GM12878 (cell line): ENCODE measurements around the gene EVX1. TPM values are rescaled to one million over a fixed set of nuclear protein-coding genes. Genes with fewer than 3 reads are reported as not detected.

ENCODE experiments used
- BCLAF1 ChIP-seq: fragments of 450-650 bp; IDR thresholded peaks from 2 replicates; pipeline ENCODE4 v1.6.1; 2017; ENCODE audit warnings: antibody characterized with exemption, mild to moderate bottlenecking, moderate library complexity
- EZH2 ChIP-seq: IDR thresholded peaks from 2 replicates; pipeline ENCODE4 v1.6.1; 2012; ENCODE audit warnings: low read depth, mild to moderate bottlenecking, control low read depth, inconsistent platforms, low read length, borderline replicate concordance; ENCODE audit not compliant: control insufficient read depth
- NBN ChIP-seq: fragments of 450-650 bp; IDR thresholded peaks from 2 replicates; pipeline ENCODE4 v1.6.1; 2016
- POLR2AphosphoS2 ChIP-seq: IDR thresholded peaks from 2 replicates; pipeline ENCODE4 v1.6.1; 2011; ENCODE audit warnings: low read depth, mild to moderate bottlenecking, low read length, improper control_type of control experiment, moderate library complexity
- RB1 ChIP-seq: fragments of 450-650 bp; formaldehyde crosslinking; IDR thresholded peaks from 2 replicates; pipeline ENCODE4 v1.6.1; 2017; ENCODE audit warnings: mild to moderate bottlenecking, borderline replicate concordance
- USF1 ChIP-seq: IDR thresholded peaks from 2 replicates; pipeline ENCODE4 v1.6.1; 2011; ENCODE audit warnings: borderline replicate concordance, low read depth, mild to moderate bottlenecking, moderate library complexity, mixed read lengths, low read length; ENCODE audit not compliant: insufficient read depth; ENCODE audit errors: extremely low read length
- USF2 ChIP-seq: IDR thresholded peaks from 2 replicates; pipeline ENCODE4 v1.6.1; 2011; ENCODE audit warnings: low read depth, low read length, improper control_type of control experiment, borderline replicate concordance
- ZBTB40 ChIP-seq: fragments of 450-650 bp; IDR thresholded peaks from 2 replicates; pipeline ENCODE4 v1.6.1; 2016; ENCODE audit warnings: mild to moderate bottlenecking, moderate library complexity, borderline replicate concordance
- polyA plus RNA-seq, 11 experiments: library from polyadenylated mRNA; depleted of rRNA in 4 of 11; unstranded in 6 of 11; stranded (reverse) in 5 of 11; fragments of >200 nt; fragmentation: Nextera tagmentation in 4 of 11; fragmentation: Illumina TruSeq in 1 of 11; extraction: Ambion mirVana in 4 of 11; extraction: Trizol in 1 of 11; gene quantifications; 1 replicate in 1 of 11; 2 replicates in 10 of 11; pipeline versions ENCODE4 v1.2.1 to v1.2.3, GENCODE V29; 2011 to 2016; ENCODE audit warnings: inconsistent platforms in 2 of 11, missing spikeins in 2 of 11, low read depth in 1 of 11
- total RNA-seq, 4 experiments: library from RNA; depleted of rRNA in 3 of 4; stranded (reverse); fragments of >200 nt in 3 of 4; fragmentation: Illumina TruSeq in 1 of 4; extraction: Trizol in 1 of 4; gene quantifications; 2 replicates each; pipeline versions ENCODE4 v1.2.1 to v1.2.3, GENCODE V29; 2013 to 2021

EVX1 gene
- total and polyA plus RNA-seq, 10 of the 15 experiments (the other 5 are each of a cell fraction or from before 2014, with no cell fraction given): not detected

- no peak for TF ChIP-seq ZBTB40
- TF ChIP-seq EZH2: no peak
- no peak for TF ChIP-seq RB1
- TF ChIP-seq BCLAF1: no peak
- no peak for TF ChIP-seq USF2
- TF ChIP-seq USF1: no peak
- TF ChIP-seq POLR2AphosphoS2: no peak
- no peak for TF ChIP-seq NBN
Measured at GRCh38 chr7:27241189-27242056, 1.2 kb upstream of the EVX1 start (continued).
